Mesothelial cell of epicardium (in vitro differentiated cells): Measurements from ENCODE around the gene SMOC1. TPM values are rescaled to one million over a fixed set of nuclear protein-coding genes. Genes with fewer than 3 reads are reported as not detected.

Experiments
- DNase-seq, 2 experiments: peaks; one replicate each; pipeline ENCODE4 v3.0.0; 2021; ENCODE audit warnings: low spot score in 2 of 2; ENCODE audit not compliant: unreplicated experiment in 2 of 2
- H3K27ac Mint-ChIP-seq: 2 replicates; pipeline ENCODE4 v1.8.0; 2021; ENCODE audit warnings: mixed read lengths
- H3K27me3 Mint-ChIP-seq: 2 replicates; pipeline ENCODE4 v1.8.0; 2021; ENCODE audit warnings: low read depth, mixed read lengths
- H3K36me3 Mint-ChIP-seq: 2 replicates; pipeline ENCODE4 v1.8.0; 2021; ENCODE audit warnings: mixed read lengths
- H3K4me1 Mint-ChIP-seq: 2 replicates; pipeline ENCODE4 v1.8.0; 2021; ENCODE audit warnings: mixed read lengths
- H3K4me3 Mint-ChIP-seq: 2 replicates; pipeline ENCODE4 v1.8.0; 2021; ENCODE audit warnings: mild to moderate bottlenecking, moderate library complexity, mixed read lengths
- H3K9me3 Mint-ChIP-seq: 2 replicates; pipeline ENCODE4 v1.8.0; 2021; ENCODE audit warnings: mixed read lengths
- total RNA-seq: library from RNA; stranded (reverse); gene quantifications from 3 replicates; pipeline ENCODE4 v1.2.1, GENCODE V29; 2021
- TF ChIP-seq, protein P1 (sequence below): fragments of 200-600 bp; sonication (generic); IDR thresholded peaks from one replicate; pipeline ENCODE4 v1.5.0; 2021; ENCODE audit warnings: antibody characterized with exemption; ENCODE audit not compliant: unreplicated experiment

Gene SMOC1
- total RNA-seq, 1 donor from 2014 or later: 1.5 TPM

DNA sequence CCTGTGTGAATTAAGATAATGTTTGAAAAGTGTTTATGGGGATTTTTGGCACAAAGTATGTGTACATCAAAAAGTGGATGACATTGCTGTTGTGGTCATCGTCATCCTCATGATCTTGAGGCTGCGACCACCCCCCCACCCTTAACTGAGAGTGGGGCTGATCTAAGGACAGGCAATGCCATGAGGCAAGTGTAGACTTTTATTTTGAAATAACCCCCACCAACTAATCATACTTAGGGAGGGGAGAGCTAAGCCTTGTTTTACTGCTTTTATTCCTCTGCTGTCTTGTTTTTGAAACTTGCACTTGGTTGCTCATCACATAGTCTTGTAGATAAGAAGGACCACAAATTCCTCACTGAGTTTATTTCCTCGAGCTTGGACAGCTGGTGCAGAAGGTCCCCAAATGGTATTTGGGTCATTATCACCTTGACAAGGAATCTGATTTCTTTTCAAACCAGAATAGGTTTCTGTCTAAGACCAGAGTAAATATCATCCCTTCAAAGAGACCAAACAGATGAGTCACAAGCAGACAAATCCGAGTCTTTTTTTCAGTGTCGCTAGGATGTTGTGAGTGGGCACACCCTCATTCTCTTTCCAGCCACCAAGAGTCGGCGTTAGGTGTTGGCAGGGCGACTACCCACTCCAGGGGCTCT is 23.9 kb upstream of the SMOC1 start:
- Mint-ChIP-seq H3K4me3 (no peak overlapping the region), H3K36me3 (no peaks in the 10 kb centered on the region), H3K27ac (no peak overlapping the region), H3K9me3 (no peaks in the 10 kb centered on the region), H3K4me1 (peaks cover 6% of the 10 kb centered on the region), H3K27me3 (no peaks in the 10 kb centered on the region)
- DNase-seq: no peak
- TF ChIP-seq, protein P1, sequence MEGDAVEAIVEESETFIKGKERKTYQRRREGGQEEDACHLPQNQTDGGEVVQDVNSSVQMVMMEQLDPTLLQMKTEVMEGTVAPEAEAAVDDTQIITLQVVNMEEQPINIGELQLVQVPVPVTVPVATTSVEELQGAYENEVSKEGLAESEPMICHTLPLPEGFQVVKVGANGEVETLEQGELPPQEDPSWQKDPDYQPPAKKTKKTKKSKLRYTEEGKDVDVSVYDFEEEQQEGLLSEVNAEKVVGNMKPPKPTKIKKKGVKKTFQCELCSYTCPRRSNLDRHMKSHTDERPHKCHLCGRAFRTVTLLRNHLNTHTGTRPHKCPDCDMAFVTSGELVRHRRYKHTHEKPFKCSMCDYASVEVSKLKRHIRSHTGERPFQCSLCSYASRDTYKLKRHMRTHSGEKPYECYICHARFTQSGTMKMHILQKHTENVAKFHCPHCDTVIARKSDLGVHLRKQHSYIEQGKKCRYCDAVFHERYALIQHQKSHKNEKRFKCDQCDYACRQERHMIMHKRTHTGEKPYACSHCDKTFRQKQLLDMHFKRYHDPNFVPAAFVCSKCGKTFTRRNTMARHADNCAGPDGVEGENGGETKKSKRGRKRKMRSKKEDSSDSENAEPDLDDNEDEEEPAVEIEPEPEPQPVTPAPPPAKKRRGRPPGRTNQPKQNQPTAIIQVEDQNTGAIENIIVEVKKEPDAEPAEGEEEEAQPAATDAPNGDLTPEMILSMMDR: no peak

DNA sequence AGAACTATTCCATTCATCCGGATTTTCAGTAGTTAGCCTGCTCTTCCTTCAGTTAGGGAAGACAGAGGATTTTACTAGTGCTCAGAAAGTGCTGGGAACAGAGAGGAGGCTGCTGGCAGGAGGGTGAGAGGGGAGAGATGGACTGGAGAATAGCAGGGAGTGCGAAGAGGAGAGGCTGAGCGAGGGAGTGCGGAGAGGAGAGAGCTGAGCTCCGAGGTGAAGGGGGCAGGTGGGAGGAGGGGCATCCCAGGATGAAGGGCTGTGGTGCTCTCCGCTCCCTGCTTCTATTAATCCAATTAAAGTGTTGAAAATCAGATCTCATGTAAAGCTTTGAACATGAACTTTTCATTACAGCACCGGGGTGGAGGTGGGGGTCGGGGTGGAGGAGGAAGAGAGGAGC is 20.4 kb upstream of the SMOC1 start:
- peaks cover 6% of the 10 kb centered on the region for H3K4me1 Mint-ChIP-seq
- no peaks in the 10 kb centered on the region for H3K9me3 Mint-ChIP-seq
- H3K4me3 Mint-ChIP-seq: no peak overlapping the region
- no peak overlapping the region for H3K27ac Mint-ChIP-seq
- H3K27me3 Mint-ChIP-seq: peaks cover 1% of the 10 kb centered on the region
- no peaks in the 10 kb centered on the region for H3K36me3 Mint-ChIP-seq
- TF ChIP-seq, protein P1: no peak
- DNase-seq: no peak

DNA sequence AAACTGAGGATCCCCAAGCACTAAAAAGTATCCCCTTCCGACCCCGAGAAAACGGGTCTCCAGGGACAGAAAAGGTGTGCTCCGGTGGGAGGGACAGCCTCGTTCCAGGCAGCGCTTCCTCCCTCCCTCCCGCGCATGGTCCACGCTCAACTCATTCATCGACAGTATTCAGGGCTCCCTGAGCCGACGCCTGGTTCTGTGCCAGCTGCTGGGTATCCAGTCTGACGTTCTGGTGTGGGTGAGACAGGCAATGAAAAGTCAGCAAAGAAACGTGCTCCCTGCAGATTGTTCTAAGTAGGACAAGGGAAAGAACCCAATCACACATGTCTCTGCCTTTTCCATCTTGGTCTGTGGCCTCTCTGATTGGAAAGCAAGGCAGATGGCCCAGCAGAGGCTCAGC is 19.6 kb upstream of the SMOC1 start:
- Mint-ChIP-seq H3K36me3 (no peaks in the 10 kb centered on the region), H3K4me1 (peaks cover 6% of the 10 kb centered on the region), H3K4me3 (no peak overlapping the region), H3K27ac (no peak overlapping the region), H3K27me3 (peaks cover 1% of the 10 kb centered on the region), H3K9me3 (peaks cover 6% of the 10 kb centered on the region)
- TF ChIP-seq, protein P1: no peak
- DNase-seq: no peak

DNA sequence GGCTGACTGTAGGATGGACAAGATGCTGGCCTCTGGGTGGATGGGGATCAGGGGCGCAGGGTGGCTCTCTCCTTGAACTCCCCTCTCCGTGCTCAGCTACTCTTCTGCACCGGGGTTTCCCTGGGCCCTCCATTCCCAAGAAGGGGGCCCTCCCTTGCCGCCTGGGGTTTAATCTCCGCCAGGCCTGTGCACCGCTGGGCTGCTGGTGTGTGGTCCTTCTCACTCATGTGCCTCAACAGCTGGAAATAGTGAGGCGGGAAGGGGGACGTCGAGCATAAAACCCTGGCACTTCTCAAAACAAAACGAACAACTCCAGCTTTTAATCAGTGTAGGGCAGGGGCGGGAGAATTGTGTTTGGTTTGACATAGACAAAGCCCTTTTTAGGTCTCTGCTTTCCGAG is 19.0 kb upstream of the SMOC1 start:
- no peak for DNase-seq
- no peak overlapping the region for H3K4me3 Mint-ChIP-seq
- no peaks in the 10 kb centered on the region for H3K36me3 Mint-ChIP-seq
- no peak overlapping the region for H3K27ac Mint-ChIP-seq
- H3K4me1 Mint-ChIP-seq: peaks cover 4% of the 10 kb centered on the region
- H3K27me3 Mint-ChIP-seq: peaks cover 1% of the 10 kb centered on the region
- peaks cover 11% of the 10 kb centered on the region for H3K9me3 Mint-ChIP-seq
- TF ChIP-seq, protein P1: no peak

DNA sequence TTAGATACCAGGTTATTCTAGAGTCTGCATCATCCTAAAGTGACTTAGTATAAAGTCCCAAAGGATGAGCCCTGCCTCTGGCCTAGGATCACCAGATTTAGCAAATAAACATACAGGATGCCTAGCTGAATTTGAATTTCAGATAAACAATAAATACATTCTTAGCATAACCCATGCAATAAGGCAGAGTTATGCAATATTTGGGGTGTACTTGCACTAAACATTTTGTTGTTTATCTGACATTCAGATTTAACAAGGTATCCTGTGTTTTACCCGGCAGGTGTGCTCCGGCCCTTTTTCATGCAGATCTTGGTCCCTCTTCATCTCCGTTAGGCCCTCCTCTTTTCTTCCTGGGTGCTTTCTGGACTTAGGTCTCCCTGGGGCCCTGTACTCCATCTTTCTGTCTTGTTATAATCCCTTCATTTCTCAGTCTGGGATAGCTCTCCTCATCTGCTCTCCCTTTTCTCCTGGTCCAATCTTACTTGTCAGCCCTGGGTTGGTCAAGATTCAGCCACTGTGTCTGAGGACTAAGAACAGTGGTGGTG is 18.1 kb upstream of the SMOC1 start:
- Mint-ChIP-seq H3K9me3 (peaks cover 17% of the 10 kb centered on the region), H3K4me3 (no peak overlapping the region), H3K27ac (no peak overlapping the region), H3K27me3 (peaks cover 1% of the 10 kb centered on the region), H3K36me3 (no peaks in the 10 kb centered on the region), H3K4me1 (peaks cover 2% of the 10 kb centered on the region)
- TF ChIP-seq, protein P1: no peak
- no peak for DNase-seq
